HEK293T (cell line): ENCODE data around the gene ABCG4.

Experiments
- ARNT ChIP-seq: fragments of 450-650 bp; IDR thresholded peaks from 2 replicates; pipeline ENCODE4 v1.6.1; 2017; ENCODE audit warnings: mild to moderate bottlenecking
- NFRKB ChIP-seq: fragments of 450-650 bp; IDR thresholded peaks from 2 replicates; pipeline ENCODE4 v1.6.1; 2016; ENCODE audit warnings: mild to moderate bottlenecking, moderate library complexity

GRCh38 chr11:119121008-119121810 lies 27.6 kb upstream of the ABCG4 start, which contains the start of gene HINFP:
- TF ChIP-seq ARNT, result no peak
- TF ChIP-seq NFRKB, result no peak
